HepG2 (cell line): ENCODE results near the gene DUT. TPM values are rescaled to one million over a fixed set of nuclear protein-coding genes. Genes with fewer than 3 reads are reported as not detected.

ENCODE experiments used
- CCDC6 ChIP-seq: sonication (generic); formaldehyde crosslinking; IDR thresholded peaks from 2 replicates; pipeline ENCODE4 v1.8.1; 2022; ENCODE audit warnings: mild to moderate bottlenecking, missing genetic modification reagents, moderate library complexity
- EEA1 ChIP-seq: sonication (generic); formaldehyde crosslinking; IDR thresholded peaks from 2 replicates; pipeline ENCODE4 v1.5.1; 2020; ENCODE audit warnings: mild to moderate bottlenecking, missing genetic modification reagents, borderline replicate concordance
- ELF4 ChIP-seq: sonication (generic); formaldehyde crosslinking; IDR thresholded peaks from 2 replicates; pipeline ENCODE4 v1.5.0; 2020; ENCODE audit warnings: missing genetic modification reagents, mild to moderate bottlenecking, moderate library complexity, borderline replicate concordance
- FOXO1 ChIP-seq: sonication (generic); formaldehyde crosslinking; IDR thresholded peaks from 2 replicates; pipeline ENCODE4 v1.4.0; 2020; ENCODE audit warnings: missing genetic modification reagents
- POLR2AphosphoS2 ChIP-seq: IDR thresholded peaks from 2 replicates; pipeline ENCODE4 v1.6.1; 2011; ENCODE audit warnings: low read depth, low read length, improper control_type of control experiment
- TOE1 ChIP-seq: sonication (generic); formaldehyde crosslinking; IDR thresholded peaks from 2 replicates; pipeline ENCODE4 v1.4.0; 2020; ENCODE audit warnings: mild to moderate bottlenecking, missing genetic modification reagents
- ZNF230 ChIP-seq: sonication (generic); formaldehyde crosslinking; IDR thresholded peaks from 2 replicates; pipeline ENCODE4 v1.4.0; 2020; ENCODE audit warnings: mild to moderate bottlenecking, missing genetic modification reagents
- ZNF460 ChIP-seq: sonication (generic); formaldehyde crosslinking; IDR thresholded peaks from 2 replicates; pipeline ENCODE4 v1.5.1; 2020; ENCODE audit warnings: missing genetic modification reagents, mild to moderate bottlenecking, borderline replicate concordance
- ZNF672 ChIP-seq: sonication (generic); formaldehyde crosslinking; IDR thresholded peaks from 2 replicates; pipeline ENCODE4 v1.8.1; 2022; ENCODE audit warnings: missing genetic modification reagents
- ZNF678 ChIP-seq: sonication (generic); formaldehyde crosslinking; IDR thresholded peaks from 2 replicates; pipeline ENCODE4 v1.4.0; 2020; ENCODE audit warnings: mild to moderate bottlenecking, missing genetic modification reagents
- ZNF749 ChIP-seq: sonication (generic); formaldehyde crosslinking; IDR thresholded peaks from 2 replicates; pipeline ENCODE4 v1.8.0; 2022; ENCODE audit warnings: mild to moderate bottlenecking, missing genetic modification reagents, moderate library complexity, borderline replicate concordance
- polyA plus RNA-seq, 8 experiments: library from polyadenylated mRNA; depleted of rRNA in 3 of 8; stranded (reverse) in 7 of 8; unstranded in 1 of 8; fragments of >200 nt; fragmentation: Illumina TruSeq in 4 of 8; extraction: Trizol in 4 of 8; gene quantifications; 2 replicates each; pipeline versions ENCODE4 v1.2.1 to v1.2.3, GENCODE V29; 2011 to 2016; ENCODE audit warnings: low read depth in 4 of 8, missing spikeins in 1 of 8, mixed read lengths in 1 of 8; ENCODE audit not compliant: insufficient read depth in 1 of 8
- total RNA-seq, 5 experiments: library from RNA; depleted of rRNA; stranded (reverse); fragments of >200 nt; fragmentation: Illumina TruSeq; extraction: Trizol; gene quantifications; 2 replicates each; pipeline ENCODE4 v1.2.3, GENCODE V29; 2016; ENCODE audit warnings: low read depth in 1 of 5
- TF ChIP-seq, protein P1 (sequence below): sonication (generic); formaldehyde crosslinking; IDR thresholded peaks from 2 replicates; pipeline ENCODE4 v1.4.0; 2020; ENCODE audit warnings: missing genetic modification reagents
- TF ChIP-seq, protein P2 (sequence below): sonication (generic); formaldehyde crosslinking; IDR thresholded peaks from 2 replicates; pipeline ENCODE4 v1.4.0; 2020; ENCODE audit warnings: missing genetic modification reagents
- TF ChIP-seq, protein P3 (sequence below): IDR thresholded peaks from 2 replicates; pipeline ENCODE4 v1.6.1; 2016; ENCODE audit warnings: missing compliant biosample characterization, missing genetic modification reagents, borderline replicate concordance

DUT gene
- total and polyA plus RNA-seq, 2 of the 13 experiments (the other 11 are each of a cell fraction or from before 2014, with no cell fraction given): 36.7 to 131 TPM

DNA sequence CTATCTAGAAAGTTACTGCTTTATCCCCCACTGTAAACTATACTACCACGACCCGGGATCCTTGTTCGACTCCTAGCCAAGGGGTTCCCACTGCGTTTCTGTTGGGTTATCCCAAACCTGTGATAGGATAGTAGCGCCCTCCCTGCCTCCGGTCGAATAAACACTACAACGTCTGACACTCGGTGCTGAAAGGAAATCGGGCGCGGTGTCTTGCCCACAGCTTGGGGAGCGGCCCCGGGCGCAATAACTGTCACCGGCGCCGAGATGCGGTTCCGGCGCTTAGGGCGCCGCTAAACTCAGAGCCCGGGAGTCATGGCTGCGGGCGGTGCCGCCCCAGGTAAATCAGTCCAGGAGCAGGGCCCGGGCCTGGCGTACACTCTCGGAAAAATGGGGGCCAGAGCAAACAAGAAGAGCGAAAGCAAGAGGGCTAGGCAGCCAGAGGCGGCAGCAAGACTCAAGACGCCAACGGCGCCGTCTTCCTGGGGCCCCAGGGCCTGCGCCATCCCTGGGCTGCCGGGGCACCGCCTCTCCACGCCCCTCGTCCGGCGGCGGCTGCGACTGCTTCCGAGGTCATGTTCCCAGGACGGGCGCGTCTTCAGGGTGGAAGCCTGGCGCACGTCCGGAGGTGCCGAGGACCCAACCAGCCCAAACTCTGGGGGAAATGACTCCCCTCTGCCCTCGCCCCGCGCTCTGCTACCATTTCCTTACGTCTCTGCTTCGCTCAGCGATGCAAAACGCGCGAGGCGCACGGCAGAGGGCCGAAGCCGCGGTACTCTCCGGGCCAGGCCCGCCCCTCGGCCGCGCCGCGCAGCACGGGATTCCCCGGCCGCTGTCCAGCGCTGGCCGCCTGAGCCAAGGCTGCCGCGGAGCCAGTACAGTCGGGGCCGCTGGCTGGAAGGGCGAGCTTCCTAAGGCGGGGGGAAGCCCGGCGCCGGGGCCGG lies at the start of gene DUT (continued):
- TF ChIP-seq, protein P1, sequence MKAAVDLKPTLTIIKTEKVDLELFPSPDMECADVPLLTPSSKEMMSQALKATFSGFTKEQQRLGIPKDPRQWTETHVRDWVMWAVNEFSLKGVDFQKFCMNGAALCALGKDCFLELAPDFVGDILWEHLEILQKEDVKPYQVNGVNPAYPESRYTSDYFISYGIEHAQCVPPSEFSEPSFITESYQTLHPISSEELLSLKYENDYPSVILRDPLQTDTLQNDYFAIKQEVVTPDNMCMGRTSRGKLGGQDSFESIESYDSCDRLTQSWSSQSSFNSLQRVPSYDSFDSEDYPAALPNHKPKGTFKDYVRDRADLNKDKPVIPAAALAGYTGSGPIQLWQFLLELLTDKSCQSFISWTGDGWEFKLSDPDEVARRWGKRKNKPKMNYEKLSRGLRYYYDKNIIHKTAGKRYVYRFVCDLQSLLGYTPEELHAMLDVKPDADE (CRISPR knock-in tag): 0 out of 2 replicates have a peak, but pooled peaks have one; percentile 55
- TF ChIP-seq POLR2AphosphoS2 (no peak), ZNF672 (CRISPR knock-in tag) (no peak), EEA1 (0 out of 2 replicates have a peak, but pooled peaks have one; percentile 41), TOE1 (CRISPR knock-in tag) (no peak; the same call in 1 of the 2 replicates), CCDC6 (CRISPR knock-in tag) (peak; percentile 41; the same call in 1 of the 2 replicates), ZNF230 (CRISPR knock-in tag) (no peak), ZNF678 (CRISPR knock-in tag) (no peak), ELF4 (CRISPR knock-in tag) (no peak), ZNF749 (0 out of 2 replicates have a peak, but pooled peaks have one; percentile 21), FOXO1 (CRISPR knock-in tag) (no peak), ZNF460 (no peak)
- TF ChIP-seq, protein P2, sequence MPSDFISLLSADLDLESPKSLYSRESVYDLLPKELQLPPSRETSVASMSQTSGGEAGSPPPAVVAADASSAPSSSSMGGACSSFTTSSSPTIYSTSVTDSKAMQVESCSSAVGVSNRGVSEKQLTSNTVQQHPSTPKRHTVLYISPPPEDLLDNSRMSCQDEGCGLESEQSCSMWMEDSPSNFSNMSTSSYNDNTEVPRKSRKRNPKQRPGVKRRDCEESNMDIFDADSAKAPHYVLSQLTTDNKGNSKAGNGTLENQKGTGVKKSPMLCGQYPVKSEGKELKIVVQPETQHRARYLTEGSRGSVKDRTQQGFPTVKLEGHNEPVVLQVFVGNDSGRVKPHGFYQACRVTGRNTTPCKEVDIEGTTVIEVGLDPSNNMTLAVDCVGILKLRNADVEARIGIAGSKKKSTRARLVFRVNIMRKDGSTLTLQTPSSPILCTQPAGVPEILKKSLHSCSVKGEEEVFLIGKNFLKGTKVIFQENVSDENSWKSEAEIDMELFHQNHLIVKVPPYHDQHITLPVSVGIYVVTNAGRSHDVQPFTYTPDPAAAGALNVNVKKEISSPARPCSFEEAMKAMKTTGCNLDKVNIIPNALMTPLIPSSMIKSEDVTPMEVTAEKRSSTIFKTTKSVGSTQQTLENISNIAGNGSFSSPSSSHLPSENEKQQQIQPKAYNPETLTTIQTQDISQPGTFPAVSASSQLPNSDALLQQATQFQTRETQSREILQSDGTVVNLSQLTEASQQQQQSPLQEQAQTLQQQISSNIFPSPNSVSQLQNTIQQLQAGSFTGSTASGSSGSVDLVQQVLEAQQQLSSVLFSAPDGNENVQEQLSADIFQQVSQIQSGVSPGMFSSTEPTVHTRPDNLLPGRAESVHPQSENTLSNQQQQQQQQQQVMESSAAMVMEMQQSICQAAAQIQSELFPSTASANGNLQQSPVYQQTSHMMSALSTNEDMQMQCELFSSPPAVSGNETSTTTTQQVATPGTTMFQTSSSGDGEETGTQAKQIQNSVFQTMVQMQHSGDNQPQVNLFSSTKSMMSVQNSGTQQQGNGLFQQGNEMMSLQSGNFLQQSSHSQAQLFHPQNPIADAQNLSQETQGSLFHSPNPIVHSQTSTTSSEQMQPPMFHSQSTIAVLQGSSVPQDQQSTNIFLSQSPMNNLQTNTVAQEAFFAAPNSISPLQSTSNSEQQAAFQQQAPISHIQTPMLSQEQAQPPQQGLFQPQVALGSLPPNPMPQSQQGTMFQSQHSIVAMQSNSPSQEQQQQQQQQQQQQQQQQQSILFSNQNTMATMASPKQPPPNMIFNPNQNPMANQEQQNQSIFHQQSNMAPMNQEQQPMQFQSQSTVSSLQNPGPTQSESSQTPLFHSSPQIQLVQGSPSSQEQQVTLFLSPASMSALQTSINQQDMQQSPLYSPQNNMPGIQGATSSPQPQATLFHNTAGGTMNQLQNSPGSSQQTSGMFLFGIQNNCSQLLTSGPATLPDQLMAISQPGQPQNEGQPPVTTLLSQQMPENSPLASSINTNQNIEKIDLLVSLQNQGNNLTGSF (CRISPR knock-in tag): no peak; the same call in 1 of the 2 replicates
- TF ChIP-seq, protein P3, sequence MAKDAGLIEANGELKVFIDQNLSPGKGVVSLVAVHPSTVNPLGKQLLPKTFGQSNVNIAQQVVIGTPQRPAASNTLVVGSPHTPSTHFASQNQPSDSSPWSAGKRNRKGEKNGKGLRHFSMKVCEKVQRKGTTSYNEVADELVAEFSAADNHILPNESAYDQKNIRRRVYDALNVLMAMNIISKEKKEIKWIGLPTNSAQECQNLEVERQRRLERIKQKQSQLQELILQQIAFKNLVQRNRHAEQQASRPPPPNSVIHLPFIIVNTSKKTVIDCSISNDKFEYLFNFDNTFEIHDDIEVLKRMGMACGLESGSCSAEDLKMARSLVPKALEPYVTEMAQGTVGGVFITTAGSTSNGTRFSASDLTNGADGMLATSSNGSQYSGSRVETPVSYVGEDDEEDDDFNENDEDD: peak; percentile 56
